Bronchial smooth muscle cell (primary cell): Measurements from ENCODE around the gene LRRN4CL. TPM values are rescaled to one million over a fixed set of nuclear protein-coding genes. Genes with fewer than 3 reads are reported as not detected.

ENCODE experiments used
- total RNA-seq: library from RNA; depleted of rRNA; stranded (reverse); fragments of >200 nt; gene quantifications from 2 replicates; pipeline ENCODE4 v1.2.1, GENCODE V29; 2014

The LRRN4CL gene
- total RNA-seq, result 29.8 and 36.9 TPM in 2 replicates

GRCh38 chr11:62689421-62690183, at the start of gene LRRN4CL:
Gene LRRN4CL (minus strand): TSS chr11:62689530. CDS start chr11:62688508, 1,022 bp downstream.

GRCh38 chr11:62728171-62728988, 39.0 kb upstream of the LRRN4CL start, which contains the start of gene TTC9C:
Gene TTC9C (plus strand): TSS chr11:62728486. CDS start chr11:62728849, 363 bp downstream.

GRCh38 chr11:62727165-62727871, 38.0 kb upstream of the LRRN4CL start, which contains the start of gene HNRNPUL2:
Gene HNRNPUL2 (minus strand): TSS chr11:62727457. CDS start chr11:62727156, 301 bp downstream.

GRCh38 chr11:62707277-62707861, 18.0 kb upstream of the LRRN4CL start, which contains the start of the genes BSCL2 and GNG3:
Gene BSCL2 (minus strand): TSS chr11:62707424. CDS start chr11:62707195, 229 bp downstream.
Gene GNG3 (plus strand): TSS chr11:62707676. CDS start chr11:62708296, 620 bp downstream.

GRCh38 chr11:62678770-62679696, 10.3 kb downstream of the LRRN4CL start, which contains the start of gene UBXN1:
Gene UBXN1 (minus strand): TSS chr11:62679073. CDS start chr11:62678923, 150 bp downstream.

GRCh38 chr11:62671608-62672389, 17.5 kb downstream of the LRRN4CL start, which contains the start of the genes LBHD1 and UQCC3:
Gene LBHD1 (minus strand): TSS chr11:62672267. CDS start chr11:62670031, 2,236 bp downstream.
Gene UQCC3 (plus strand): TSS chr11:62671673. CDS start chr11:62671746, 73 bp downstream.

GRCh38 chr11:62665075-62665598, 24.2 kb downstream of the LRRN4CL start, which contains the start of the genes C11orf98 and CSKMT:
Gene C11orf98 (minus strand): TSS chr11:62665210. CDS start chr11:62665169, 41 bp downstream.
Gene CSKMT (plus strand): TSS chr11:62665312. CDS start chr11:62665880, 568 bp downstream.

GRCh38 chr11:62645946-62646824, 43.1 kb downstream of the LRRN4CL start, which contains the start of gene GANAB:
Gene GANAB (minus strand): TSS chr11:62646613. CDS start chr11:62646599, 14 bp downstream.

Other genes starting within 250 kb of the LRRN4CL start
- 361 and 516 TPM in 2 replicates for gene AHNAK, start 142.7 kb downstream of the LRRN4CL start, total RNA-seq
- 1,318 and 1,601 TPM in 2 replicates for gene EEF1G, start 115.6 kb downstream of the LRRN4CL start, total RNA-seq
- 5.6 and 5.8 TPM in 2 replicates for gene TUT1, start 98.0 kb downstream of the LRRN4CL start, total RNA-seq
- 88.4 and 96.0 TPM in 2 replicates for gene MTA2, start 87.7 kb downstream of the LRRN4CL start, total RNA-seq
- 17.5 and 17.8 TPM in 2 replicates for gene EML3, start 76.8 kb downstream of the LRRN4CL start, total RNA-seq
- gene ROM1, start 76.3 kb downstream of the LRRN4CL start, total RNA-seq, result 3.9 and 10.4 TPM in 2 replicates
- gene B3GAT3, start 67.5 kb downstream of the LRRN4CL start, total RNA-seq, result 16.7 and 22.1 TPM in 2 replicates
- 218 and 268 TPM in 2 replicates for gene GANAB, start 42.9 kb downstream of the LRRN4CL start, total RNA-seq
- 13.4 and 15.6 TPM in 2 replicates for gene INTS5, start 36.2 kb downstream of the LRRN4CL start, total RNA-seq
- gene C11orf98, start 24.3 kb downstream of the LRRN4CL start, total RNA-seq, result 21.0 and 29.3 TPM in 2 replicates
- gene CSKMT, start 24.2 kb downstream of the LRRN4CL start, total RNA-seq, result 8.7 and 9.6 TPM in 2 replicates
- gene UQCC3, start 17.9 kb downstream of the LRRN4CL start, total RNA-seq, result 10.4 and 13.1 TPM in 2 replicates
- 2.7 TPM in 2 replicates for gene LBHD1, start 17.3 kb downstream of the LRRN4CL start, total RNA-seq
- 201 and 302 TPM in 2 replicates for gene UBXN1, start 10.5 kb downstream of the LRRN4CL start, total RNA-seq
- gene BSCL2, start 17.9 kb upstream of the LRRN4CL start, total RNA-seq, result 43.8 and 52.2 TPM in 2 replicates
- not detected in 2 replicates for gene GNG3, start 18.1 kb upstream of the LRRN4CL start, total RNA-seq
- 10.8 and 13.2 TPM in 2 replicates for gene HNRNPUL2, start 37.9 kb upstream of the LRRN4CL start, total RNA-seq
- gene TTC9C, start 39.0 kb upstream of the LRRN4CL start, total RNA-seq, result 30.4 and 36.1 TPM in 2 replicates
- gene ZBTB3, start 64.6 kb upstream of the LRRN4CL start, total RNA-seq, result 9.5 and 12.5 TPM in 2 replicates
- 77.7 and 93.2 TPM in 2 replicates for gene POLR2G, start 72.0 kb upstream of the LRRN4CL start, total RNA-seq
- gene TAF6L, start 81.9 kb upstream of the LRRN4CL start, total RNA-seq, result 22.2 and 28.9 TPM in 2 replicates
- gene TMEM179B, start 97.9 kb upstream of the LRRN4CL start, total RNA-seq, result 19.1 and 23.2 TPM in 2 replicates
- gene TMEM223, start 102.5 kb upstream of the LRRN4CL start, total RNA-seq, result 10.7 and 10.9 TPM in 2 replicates
- gene NXF1, start 115.9 kb upstream of the LRRN4CL start, total RNA-seq, result 15.4 and 21.0 TPM in 2 replicates
- gene STX5, start 142.5 kb upstream of the LRRN4CL start, total RNA-seq, result 42.6 and 50.5 TPM in 2 replicates
- not detected in 2 replicates for gene TEX54, start 143.3 kb upstream of the LRRN4CL start, total RNA-seq
- gene WDR74, start 150.1 kb upstream of the LRRN4CL start, total RNA-seq, result 54.7 and 67.1 TPM in 2 replicates
- gene SLC3A2, start 191.4 kb upstream of the LRRN4CL start, total RNA-seq, result 174 and 240 TPM in 2 replicates
- gene CHRM1, start 231.8 kb upstream of the LRRN4CL start, total RNA-seq, result 0.09 TPM in 1 of 2 replicates, not detected in the other